Activated T-cell treated with anti-CD3 and anti-CD28 coated beads, Interleukin-2, amount 50 U/mL, for 48 hours (primary cell): ENCODE results near the gene EDNRB.
"Not testable (repeated sequence)": the region's sequence is repeated elsewhere in the genome, so short reads cannot be mapped to it uniquely, and the experiment has no call there.

Experiments
- DNase-seq, 2 experiments: peaks; one replicate each; pipeline ENCODE4 v3.0.0-alpha.2; 2020

Gene EDNRB

GRCh38 chr13:77896536-77896935 is 22.1 kb downstream of the EDNRB start:
- no peak for DNase-seq

- no peak for DNase-seq
Observed at GRCh38 chr13:77894743-77895142, 23.9 kb downstream of the EDNRB start.

GRCh38 chr13:77893066-77893465 is 25.6 kb downstream of the EDNRB start:
- DNase-seq: no peak

GRCh38 chr13:77892491-77892890 is 26.1 kb downstream of the EDNRB start:
- DNase-seq: no peak

GRCh38 chr13:77891486-77891885 is 27.1 kb downstream of the EDNRB start:
- DNase-seq: no peak

- DNase-seq: no peak
Observed at GRCh38 chr13:77891041-77891440, 27.6 kb downstream of the EDNRB start.

GRCh38 chr13:77883328-77883727 is 35.3 kb downstream of the EDNRB start:
- DNase-seq: no peak

GRCh38 chr13:77878190-77878589 is 40.4 kb downstream of the EDNRB start:
- no peak for DNase-seq

GRCh38 chr13:77876176-77876575 is 42.5 kb downstream of the EDNRB start:
- DNase-seq: no peak

- no peak for DNase-seq
Observed at GRCh38 chr13:77874406-77874805, 44.2 kb downstream of the EDNRB start.

- no peak for DNase-seq
Observed at GRCh38 chr13:77872995-77873394, 45.6 kb downstream of the EDNRB start.

GRCh38 chr13:77871596-77871995 is 47.0 kb downstream of the EDNRB start:
- no peak for DNase-seq

GRCh38 chr13:77868717-77869116 is 49.9 kb downstream of the EDNRB start:
- DNase-seq: no peak

GRCh38 chr13:77866971-77867370 is 51.7 kb downstream of the EDNRB start:
- DNase-seq: no peak

- no peak for DNase-seq
Observed at GRCh38 chr13:77865622-77866021, 53.0 kb downstream of the EDNRB start.

GRCh38 chr13:77863144-77863543 is 55.5 kb downstream of the EDNRB start:
- DNase-seq: no peak

GRCh38 chr13:77861741-77862140 is 56.9 kb downstream of the EDNRB start:
- no peak for DNase-seq

- no peak for DNase-seq
Observed at GRCh38 chr13:77860507-77860981, 58.1 kb downstream of the EDNRB start.

GRCh38 chr13:77859450-77859849 is 59.2 kb downstream of the EDNRB start:
- DNase-seq: no peak

- DNase-seq: no peak
Observed at GRCh38 chr13:77857531-77858209, 61.0 kb downstream of the EDNRB start.

GRCh38 chr13:77853703-77854102 is 64.9 kb downstream of the EDNRB start:
- no peak for DNase-seq

GRCh38 chr13:77848050-77848449 is 70.6 kb downstream of the EDNRB start:
- not testable (repeated sequence) for DNase-seq

- DNase-seq: no peak
Observed at GRCh38 chr13:77846173-77846572, 72.5 kb downstream of the EDNRB start.
